HEK293 (cell line): ENCODE data around the gene INSM1.

Source experiments
- GFI1B ChIP-seq: fragments of 450-650 bp; formaldehyde crosslinking; IDR thresholded peaks from 2 replicates; pipeline ENCODE4 v1.5.1; 2016; ENCODE audit warnings: missing biosample characterization, missing genetic modification characterization
- GLI2 ChIP-seq: fragments of 450-650 bp; formaldehyde crosslinking; IDR thresholded peaks from 2 replicates; pipeline ENCODE4; 2017; ENCODE audit warnings: missing biosample characterization, missing genetic modification characterization, low read depth, borderline replicate concordance
- GLI4 ChIP-seq: fragments of 450-650 bp; formaldehyde crosslinking; IDR thresholded peaks from 2 replicates; pipeline ENCODE4 v1.5.1; 2016; ENCODE audit warnings: missing biosample characterization, missing genetic modification characterization
- GLIS2 ChIP-seq: fragments of 450-650 bp; formaldehyde crosslinking; IDR thresholded peaks from 2 replicates; pipeline ENCODE4 v1.5.1; 2016; ENCODE audit warnings: missing biosample characterization, missing genetic modification characterization
- IKZF3 ChIP-seq: fragments of 450-650 bp; IDR thresholded peaks from 2 replicates; pipeline ENCODE4 v1.5.0; 2018; ENCODE audit warnings: missing biosample characterization, mild to moderate bottlenecking, missing genetic modification characterization, moderate library complexity
- KLF7 ChIP-seq: fragments of 450-650 bp; formaldehyde crosslinking; IDR thresholded peaks from 2 replicates; pipeline ENCODE4 v1.5.1; 2016; ENCODE audit warnings: missing biosample characterization, missing genetic modification characterization, borderline replicate concordance
- MZF1 ChIP-seq: fragments of 450-650 bp; formaldehyde crosslinking; IDR thresholded peaks from 2 replicates; pipeline ENCODE4 v1.5.1; 2017; ENCODE audit warnings: missing biosample characterization, missing genetic modification characterization, borderline replicate concordance
- RBAK ChIP-seq: fragments of 450-650 bp; formaldehyde crosslinking; IDR thresholded peaks from 2 replicates; pipeline ENCODE4 v1.5.1; 2016; ENCODE audit warnings: missing biosample characterization, missing genetic modification characterization
- SETDB1 ChIP-seq: IDR thresholded peaks from one replicate; pipeline ENCODE4 v1.6.1; 2017; ENCODE audit warnings: mild to moderate bottlenecking, low read length, moderate library complexity, mixed read lengths; ENCODE audit not compliant: insufficient read length
- SP7 ChIP-seq: fragments of 450-650 bp; formaldehyde crosslinking; IDR thresholded peaks from 2 replicates; pipeline ENCODE4 v1.5.1; 2016; ENCODE audit warnings: missing biosample characterization, missing genetic modification characterization
- ZBTB20 ChIP-seq: fragments of 450-650 bp; formaldehyde crosslinking; IDR thresholded peaks from 2 replicates; pipeline ENCODE4 v1.5.1; 2016; ENCODE audit warnings: missing biosample characterization, missing genetic modification characterization
- ZFP69B ChIP-seq: fragments of 450-650 bp; formaldehyde crosslinking; IDR thresholded peaks from 2 replicates; pipeline ENCODE4 v1.5.1; 2016; ENCODE audit warnings: missing biosample characterization, missing genetic modification characterization
- ZNF112 ChIP-seq: fragments of 450-650 bp; formaldehyde crosslinking; IDR thresholded peaks from 2 replicates; pipeline ENCODE4 v1.5.0; 2017; ENCODE audit warnings: missing biosample characterization, missing genetic modification characterization
- ZNF133 ChIP-seq: fragments of 450-650 bp; formaldehyde crosslinking; IDR thresholded peaks from 2 replicates; pipeline ENCODE4 v1.5.1; 2016; ENCODE audit warnings: missing biosample characterization, missing genetic modification characterization
- ZNF169 ChIP-seq: fragments of 450-650 bp; formaldehyde crosslinking; IDR thresholded peaks from 2 replicates; pipeline ENCODE4 v1.5.1; 2016; ENCODE audit warnings: missing biosample characterization, missing genetic modification characterization
- ZNF184 ChIP-seq: fragments of 450-650 bp; IDR thresholded peaks from 2 replicates; pipeline ENCODE4 v1.5.1; 2018; ENCODE audit warnings: missing biosample characterization, mild to moderate bottlenecking, missing genetic modification characterization
- ZNF214 ChIP-seq: fragments of 450-650 bp; formaldehyde crosslinking; IDR thresholded peaks from 2 replicates; pipeline ENCODE4 v1.5.1; 2017; ENCODE audit warnings: missing biosample characterization, mild to moderate bottlenecking, missing genetic modification characterization, borderline replicate concordance
- ZNF274 ChIP-seq, 2 experiments: fragments of 200-500 bp in 1 of 2; fragments of 450-650 bp in 1 of 2; sonication (Bioruptor generic) in 1 of 2; formaldehyde crosslinking in 1 of 2; IDR thresholded peaks; 2 replicates each; pipeline versions ENCODE4 v1.5.1 to v1.6.1; 2014 to 2016; ENCODE audit warnings: borderline replicate concordance in 1 of 2, inconsistent platforms in 1 of 2, low read length in 1 of 2, missing biosample characterization in 1 of 2, missing genetic modification characterization in 1 of 2
- ZNF350 ChIP-seq: fragments of 450-650 bp; formaldehyde crosslinking; IDR thresholded peaks from 2 replicates; pipeline ENCODE4 v1.5.0; 2017; ENCODE audit warnings: missing biosample characterization, mild to moderate bottlenecking, missing genetic modification characterization
- ZNF366 ChIP-seq: fragments of 450-650 bp; formaldehyde crosslinking; conservative IDR thresholded peaks from 2 replicates; pipeline ENCODE4 v1.5.1; 2016; ENCODE audit warnings: missing biosample characterization, missing genetic modification characterization
- ZNF391 ChIP-seq: fragments of 450-650 bp; formaldehyde crosslinking; IDR thresholded peaks from 2 replicates; pipeline ENCODE4 v1.5.1; 2016; ENCODE audit warnings: low read depth, missing biosample characterization, missing genetic modification characterization, borderline replicate concordance
- ZNF433 ChIP-seq: fragments of 450-650 bp; formaldehyde crosslinking; IDR thresholded peaks from 2 replicates; pipeline ENCODE4 v1.5.1; 2016; ENCODE audit warnings: missing biosample characterization, missing genetic modification characterization, low read depth
- ZNF514 ChIP-seq: fragments of 450-650 bp; formaldehyde crosslinking; IDR thresholded peaks from 2 replicates; pipeline ENCODE4 v1.5.1; 2016; ENCODE audit warnings: missing biosample characterization, missing genetic modification characterization
- ZNF776 ChIP-seq: fragments of 450-650 bp; formaldehyde crosslinking; IDR thresholded peaks from 2 replicates; pipeline ENCODE4 v1.5.0; 2017; ENCODE audit warnings: missing biosample characterization, missing genetic modification characterization, borderline replicate concordance
- ZSCAN23 ChIP-seq: fragments of 450-650 bp; formaldehyde crosslinking; IDR thresholded peaks from 2 replicates; pipeline ENCODE4 v1.5.1; 2016; ENCODE audit warnings: missing biosample characterization, missing genetic modification characterization
- ZSCAN30 ChIP-seq: fragments of 450-650 bp; IDR thresholded peaks from 2 replicates; pipeline ENCODE4 v1.5.1; 2018; ENCODE audit warnings: missing biosample characterization, mild to moderate bottlenecking, missing genetic modification characterization, moderate library complexity
- ZXDB ChIP-seq: fragments of 450-650 bp; formaldehyde crosslinking; IDR thresholded peaks from 2 replicates; pipeline ENCODE4 v1.5.1; 2016; ENCODE audit warnings: missing biosample characterization, missing genetic modification characterization
- TF ChIP-seq, protein P1 (sequence below): fragments of 450-650 bp; formaldehyde crosslinking; IDR thresholded peaks from 2 replicates; pipeline ENCODE4 v1.5.1; 2016; ENCODE audit warnings: missing biosample characterization, missing genetic modification characterization
- TF ChIP-seq, protein P2 (sequence below): fragments of 450-650 bp; formaldehyde crosslinking; IDR thresholded peaks from 2 replicates; pipeline ENCODE4 v1.5.1; 2016; ENCODE audit warnings: missing biosample characterization, missing genetic modification characterization
- TF ChIP-seq, protein P3 (sequence below): fragments of 450-650 bp; formaldehyde crosslinking; IDR thresholded peaks from 2 replicates; pipeline ENCODE4 v1.5.1; 2016; ENCODE audit warnings: missing biosample characterization, missing genetic modification characterization, low read depth
- TF ChIP-seq, protein P4 (sequence below): fragments of 450-650 bp; formaldehyde crosslinking; IDR thresholded peaks from 2 replicates; pipeline ENCODE4 v1.5.1; 2016; ENCODE audit warnings: missing biosample characterization, missing genetic modification characterization
- TF ChIP-seq, protein P5 (sequence below): fragments of 450-650 bp; formaldehyde crosslinking; IDR thresholded peaks from 2 replicates; pipeline ENCODE4 v1.5.1; 2016; ENCODE audit warnings: missing biosample characterization, missing genetic modification characterization

The INSM1 gene

DNA sequence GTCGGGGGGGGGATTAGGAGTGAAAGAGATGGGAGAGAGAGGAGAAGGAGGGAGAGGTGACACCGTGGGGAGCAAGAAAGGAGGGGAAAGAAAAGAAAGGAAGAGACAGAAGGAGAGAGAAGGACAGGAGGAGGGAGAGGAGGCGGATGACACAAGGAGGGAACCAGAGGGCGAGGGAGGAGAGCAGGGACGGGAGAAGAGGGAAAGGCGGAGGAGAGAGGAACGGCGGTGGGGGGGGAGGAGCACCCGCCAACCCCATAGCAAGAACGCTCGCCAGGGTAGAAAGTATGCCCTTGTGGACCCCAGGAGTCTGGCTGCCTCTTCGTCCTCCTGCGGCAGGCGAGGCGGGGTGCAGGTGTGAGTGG lies 4.5 kb upstream of the INSM1 start (continued):
- TF ChIP-seq, protein P1, sequence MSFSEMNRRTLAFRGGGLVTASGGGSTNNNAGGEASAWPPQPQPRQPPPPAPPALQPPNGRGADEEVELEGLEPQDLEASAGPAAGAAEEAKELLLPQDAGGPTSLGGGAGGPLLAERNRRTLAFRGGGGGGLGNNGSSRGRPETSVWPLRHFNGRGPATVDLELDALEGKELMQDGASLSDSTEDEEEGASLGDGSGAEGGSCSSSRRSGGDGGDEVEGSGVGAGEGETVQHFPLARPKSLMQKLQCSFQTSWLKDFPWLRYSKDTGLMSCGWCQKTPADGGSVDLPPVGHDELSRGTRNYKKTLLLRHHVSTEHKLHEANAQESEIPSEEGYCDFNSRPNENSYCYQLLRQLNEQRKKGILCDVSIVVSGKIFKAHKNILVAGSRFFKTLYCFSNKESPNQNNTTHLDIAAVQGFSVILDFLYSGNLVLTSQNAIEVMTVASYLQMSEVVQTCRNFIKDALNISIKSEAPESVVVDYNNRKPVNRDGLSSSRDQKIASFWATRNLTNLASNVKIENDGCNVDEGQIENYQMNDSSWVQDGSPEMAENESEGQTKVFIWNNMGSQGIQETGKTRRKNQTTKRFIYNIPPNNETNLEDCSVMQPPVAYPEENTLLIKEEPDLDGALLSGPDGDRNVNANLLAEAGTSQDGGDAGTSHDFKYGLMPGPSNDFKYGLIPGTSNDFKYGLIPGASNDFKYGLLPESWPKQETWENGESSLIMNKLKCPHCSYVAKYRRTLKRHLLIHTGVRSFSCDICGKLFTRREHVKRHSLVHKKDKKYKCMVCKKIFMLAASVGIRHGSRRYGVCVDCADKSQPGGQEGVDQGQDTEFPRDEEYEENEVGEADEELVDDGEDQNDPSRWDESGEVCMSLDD: peak; percentile 70; the same call in 1 of the 2 replicates
- TF ChIP-seq ZNF514 (tag by site-specific recombination) (no peak), ZNF274 (IDR thresholded peaks at IDR 0.05; ENCODE audit: low read length) (no peak), ZNF274 (tag by site-specific recombination; IDR thresholded peaks at IDR 0.05; ENCODE audit: borderline replicate concordance) (no peak), ZNF391 (tag by site-specific recombination) (no peak), ZNF214 (tag by site-specific recombination) (no peak), ZNF184 (tag by site-specific recombination) (no peak), GLIS2 (peak; percentile 81), RBAK (tag by site-specific recombination) (no peak), ZFP69B (peak; percentile 29; the same call in 1 of the 2 replicates), ZNF366 (tag by site-specific recombination) (peak; percentile 96), ZNF433 (no peak), ZNF169 (tag by site-specific recombination) (no peak), MZF1 (tag by site-specific recombination) (no peak), KLF7 (tag by site-specific recombination) (no peak), GFI1B (tag by site-specific recombination) (no peak), ZBTB20 (tag by site-specific recombination) (peak; percentile 7; the same call in 1 of the 2 replicates), ZXDB (tag by site-specific recombination) (no peak), ZSCAN23 (tag by site-specific recombination) (no peak), IKZF3 (tag by site-specific recombination) (no peak), ZNF350 (tag by site-specific recombination) (no peak), ZNF133 (tag by site-specific recombination) (no peak), ZNF776 (tag by site-specific recombination) (no peak), GLI4 (tag by site-specific recombination) (no peak), ZSCAN30 (tag by site-specific recombination) (no peak), SETDB1 (no peak), ZNF112 (tag by site-specific recombination) (no peak), GLI2 (tag by site-specific recombination) (no peak), SP7 (no peak)
- TF ChIP-seq, protein P2, sequence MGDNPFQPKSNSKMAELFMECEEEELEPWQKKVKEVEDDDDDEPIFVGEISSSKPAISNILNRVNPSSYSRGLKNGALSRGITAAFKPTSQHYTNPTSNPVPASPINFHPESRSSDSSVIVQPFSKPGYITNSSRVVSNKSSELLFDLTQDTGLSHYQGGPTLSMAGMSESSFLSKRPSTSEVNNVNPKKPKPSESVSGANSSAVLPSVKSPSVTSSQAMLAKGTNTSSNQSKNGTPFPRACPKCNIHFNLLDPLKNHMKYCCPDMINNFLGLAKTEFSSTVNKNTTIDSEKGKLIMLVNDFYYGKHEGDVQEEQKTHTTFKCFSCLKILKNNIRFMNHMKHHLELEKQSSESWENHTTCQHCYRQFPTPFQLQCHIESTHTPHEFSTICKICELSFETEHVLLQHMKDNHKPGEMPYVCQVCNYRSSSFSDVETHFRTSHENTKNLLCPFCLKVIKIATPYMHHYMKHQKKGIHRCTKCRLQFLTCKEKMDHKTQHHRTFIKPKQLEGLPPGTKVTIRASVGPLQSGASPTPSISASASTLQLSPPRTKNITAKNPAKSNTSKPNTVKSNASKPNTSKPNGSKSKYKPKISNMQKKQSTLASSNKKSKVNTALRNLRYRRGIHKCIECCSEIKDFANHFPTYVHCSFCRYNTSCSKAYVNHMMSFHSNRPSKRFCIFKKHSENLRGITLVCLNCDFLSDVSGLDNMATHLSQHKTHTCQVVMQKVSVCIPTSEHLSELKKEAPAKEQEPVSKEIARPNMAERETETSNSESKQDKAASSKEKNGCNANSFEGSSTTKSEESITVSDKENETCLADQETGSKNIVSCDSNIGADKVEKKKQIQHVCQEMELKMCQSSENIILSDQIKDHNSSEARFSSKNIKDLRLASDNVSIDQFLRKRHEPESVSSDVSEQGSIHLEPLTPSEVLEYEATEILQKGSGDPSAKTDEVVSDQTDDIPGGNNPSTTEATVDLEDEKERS (tag by site-specific recombination): no peak
- TF ChIP-seq, protein P3, sequence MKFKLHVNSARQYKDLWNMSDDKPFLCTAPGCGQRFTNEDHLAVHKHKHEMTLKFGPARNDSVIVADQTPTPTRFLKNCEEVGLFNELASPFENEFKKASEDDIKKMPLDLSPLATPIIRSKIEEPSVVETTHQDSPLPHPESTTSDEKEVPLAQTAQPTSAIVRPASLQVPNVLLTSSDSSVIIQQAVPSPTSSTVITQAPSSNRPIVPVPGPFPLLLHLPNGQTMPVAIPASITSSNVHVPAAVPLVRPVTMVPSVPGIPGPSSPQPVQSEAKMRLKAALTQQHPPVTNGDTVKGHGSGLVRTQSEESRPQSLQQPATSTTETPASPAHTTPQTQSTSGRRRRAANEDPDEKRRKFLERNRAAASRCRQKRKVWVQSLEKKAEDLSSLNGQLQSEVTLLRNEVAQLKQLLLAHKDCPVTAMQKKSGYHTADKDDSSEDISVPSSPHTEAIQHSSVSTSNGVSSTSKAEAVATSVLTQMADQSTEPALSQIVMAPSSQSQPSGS (tag by site-specific recombination): no peak
- TF ChIP-seq, protein P4, sequence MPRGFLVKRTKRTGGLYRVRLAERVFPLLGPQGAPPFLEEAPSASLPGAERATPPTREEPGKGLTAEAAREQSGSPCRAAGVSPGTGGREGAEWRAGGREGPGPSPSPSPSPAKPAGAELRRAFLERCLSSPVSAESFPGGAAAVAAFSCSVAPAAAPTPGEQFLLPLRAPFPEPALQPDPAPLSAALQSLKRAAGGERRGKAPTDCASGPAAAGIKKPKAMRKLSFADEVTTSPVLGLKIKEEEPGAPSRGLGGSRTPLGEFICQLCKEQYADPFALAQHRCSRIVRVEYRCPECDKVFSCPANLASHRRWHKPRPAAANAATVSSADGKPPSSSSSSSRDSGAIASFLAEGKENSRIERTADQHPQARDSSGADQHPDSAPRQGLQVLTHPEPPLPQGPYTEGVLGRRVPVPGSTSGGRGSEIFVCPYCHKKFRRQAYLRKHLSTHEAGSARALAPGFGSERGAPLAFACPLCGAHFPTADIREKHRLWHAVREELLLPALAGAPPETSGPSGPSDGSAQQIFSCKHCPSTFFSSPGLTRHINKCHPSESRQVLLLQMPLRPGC (tag by site-specific recombination): no peak
- TF ChIP-seq, protein P5, sequence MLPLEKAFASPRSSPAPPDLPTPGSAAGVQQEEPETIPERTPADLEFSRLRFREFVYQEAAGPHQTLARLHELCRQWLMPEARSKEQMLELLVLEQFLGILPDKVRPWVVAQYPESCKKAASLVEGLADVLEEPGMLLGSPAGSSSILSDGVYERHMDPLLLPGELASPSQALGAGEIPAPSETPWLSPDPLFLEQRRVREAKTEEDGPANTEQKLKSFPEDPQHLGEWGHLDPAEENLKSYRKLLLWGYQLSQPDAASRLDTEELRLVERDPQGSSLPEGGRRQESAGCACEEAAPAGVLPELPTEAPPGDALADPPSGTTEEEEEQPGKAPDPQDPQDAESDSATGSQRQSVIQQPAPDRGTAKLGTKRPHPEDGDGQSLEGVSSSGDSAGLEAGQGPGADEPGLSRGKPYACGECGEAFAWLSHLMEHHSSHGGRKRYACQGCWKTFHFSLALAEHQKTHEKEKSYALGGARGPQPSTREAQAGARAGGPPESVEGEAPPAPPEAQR (tag by site-specific recombination): no peak
